Left lung (tissue), 10 donors: ENCODE data around the gene TANC1. TPM values are rescaled to one million over a fixed set of nuclear protein-coding genes. Genes with fewer than 3 reads are reported as not detected.

Experiments
- ATAC-seq: fragments of 200-7000 bp; cut with Tn5 transposase; one replicate; pipeline ENCODE4 v1.9.1; 2020; ENCODE audit warnings: moderate library complexity
- DNase-seq, 4 donors: peaks; one replicate each; pipeline ENCODE4 v3.0.0-alpha.2; 2013 to 2020
- H3K27ac ChIP-seq, 2 donors: fragments of 200-600 bp; sonication (generic) in 1 of 2; one replicate each; pipeline versions ENCODE4 v1.5.0 to v1.8.0; 2020 to 2021
- H3K27me3 ChIP-seq, 2 donors: fragments of 200-600 bp; sonication (generic) in 1 of 2; one replicate each; pipeline versions ENCODE4 v1.5.0 to v1.8.0; 2020 to 2021
- H3K36me3 ChIP-seq, 2 donors: fragments of 200-600 bp; sonication (generic) in 1 of 2; one replicate each; pipeline versions ENCODE4 v1.5.0 to v1.8.0; 2020 to 2021
- H3K4me1 ChIP-seq, 2 donors: fragments of 200-600 bp; one replicate each; pipeline ENCODE4 v1.8.0; 2021
- H3K4me3 ChIP-seq, 2 donors: fragments of 200-600 bp; sonication (generic) in 1 of 2; one replicate each; pipeline versions ENCODE4 v1.5.0 to v1.8.0; 2020 to 2021; ENCODE audit warnings: mild to moderate bottlenecking in 1 of 2
- H3K9me3 ChIP-seq, 2 donors: fragments of 200-600 bp; sonication (generic) in 1 of 2; one replicate each; pipeline versions ENCODE4 v1.5.0 to v1.8.0; 2020 to 2021
- CTCF ChIP-seq, 2 donors: fragments of 200-600 bp; sonication (generic) in 1 of 2; IDR thresholded peaks; one replicate each; pipeline versions ENCODE4 v1.5.0 to v1.8.0; 2021; ENCODE audit warnings: antibody characterized with exemption in 2 of 2
- intact Hi-C, 2 donors: fragments of 100-400 bp; cut with DNase I; formaldehyde crosslinking; loops; one replicate each; pipeline versions ENCODE4 v1.11.2 to v1.14.2; 2022
- polyA plus RNA-seq, 6 donors: library from polyadenylated mRNA; unstranded; fragments of 120-200 nt; gene quantifications; one replicate each; pipeline ENCODE4 v1.2.1, GENCODE V29; 2013; ENCODE audit not compliant: insufficient read length in 6 of 6
- total RNA-seq, 2 donors: library from RNA; stranded (reverse); fragmentation: NEBNext Ultra II Directional; extraction: Animal tissue kit (Norgen Biotek cat#: 25700); gene quantifications; one replicate each; pipeline ENCODE4 v1.2.1, GENCODE V29; 2021
- donor health status: DM: no; HTN: yes; CAD: no.
- donor health status: DM: no; HTN: no; CAD: no.

The TANC1 gene
- total and polyA plus RNA-seq, 8 donors = 40.1 to 76.6 (median 53.3) TPM

DNA sequence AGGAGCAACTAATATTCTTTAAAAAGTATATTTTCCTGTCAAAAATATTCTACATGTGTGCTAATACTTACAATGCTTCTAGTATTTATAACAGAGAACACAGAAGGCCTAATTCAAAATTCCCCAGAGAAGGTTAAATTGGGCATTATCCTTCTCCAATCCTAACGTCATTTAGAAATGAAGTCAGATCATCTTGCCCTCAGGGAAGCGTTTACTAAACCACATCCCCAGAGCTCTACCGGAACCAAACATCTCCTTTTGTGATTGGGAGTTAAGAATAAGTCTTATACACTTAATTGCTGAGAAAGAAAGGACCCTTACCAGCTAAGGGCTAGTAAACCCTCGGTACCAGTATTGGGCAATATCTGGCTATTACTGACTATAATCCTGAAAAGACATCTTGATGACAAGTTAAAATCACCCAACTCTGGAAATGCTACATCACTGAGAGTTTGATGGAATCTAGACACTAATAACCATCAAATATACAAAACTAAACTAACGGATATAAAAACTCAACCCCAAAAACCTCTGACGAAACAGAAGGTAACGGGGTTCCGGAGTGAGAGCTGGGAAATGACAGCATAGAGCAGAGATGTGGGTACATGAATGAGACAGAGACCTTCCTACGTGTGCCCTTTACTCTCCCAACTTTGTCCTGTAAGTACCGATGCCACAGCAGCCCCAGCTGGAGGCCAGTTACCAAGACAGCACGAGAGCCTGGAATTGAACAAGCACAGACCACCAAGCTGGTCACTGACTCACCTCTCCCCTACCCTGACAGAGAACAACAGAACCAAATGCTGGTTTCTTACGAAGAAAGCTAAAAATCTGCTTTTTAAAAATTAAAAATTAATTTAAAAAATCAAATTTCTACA lies 283.1 kb downstream of the TANC1 start:
- Histone ChIP-seq H3K4me1 (peaks cover 8 to 23% of the 10 kb centered on the region in 2 donors), H3K27ac (no peak overlapping the region), H3K4me3 (no peak overlapping the region), H3K27me3 (no peaks in the 10 kb centered on the region), H3K9me3 (peaks cover 0 to 3% of the 10 kb centered on the region in 2 donors), H3K36me3 (peaks cover 0 to 13% of the 10 kb centered on the region in 2 donors)
- DNase-seq = no peak
- TF ChIP-seq CTCF (IDR thresholded peaks at IDR 0.05) = no peak
- no peak for ATAC-seq
- intact Hi-C loops = no loop called here

DNA sequence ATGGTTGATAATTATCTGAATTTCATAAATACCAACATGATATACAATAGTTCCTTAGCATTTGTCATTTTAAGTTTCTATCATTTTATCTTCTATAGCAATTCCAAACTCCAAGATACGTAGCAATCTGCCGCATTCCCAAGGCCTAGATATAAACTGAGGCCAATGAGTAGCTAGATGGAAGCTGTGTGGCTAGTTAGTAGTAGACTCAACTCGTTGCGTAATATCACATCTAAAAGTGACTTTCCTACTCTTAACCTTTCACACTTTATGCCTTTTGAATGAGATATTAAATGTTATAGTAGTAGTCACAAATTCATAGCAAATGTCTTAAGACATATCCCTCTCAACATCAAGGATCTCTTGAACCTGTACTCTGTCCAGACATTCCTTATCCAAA lies 284.5 kb downstream of the TANC1 start:
- intact Hi-C loops = no loop called here
- H3K27ac ChIP-seq = no peak overlapping the region

GRCh38 chr2:159256159-159256558 lies 287.7 kb downstream of the TANC1 start:
- no peak for TF ChIP-seq CTCF (IDR thresholded peaks at IDR 0.05)
- Histone ChIP-seq H3K9me3 (no peaks in the 10 kb centered on the region), H3K36me3 (peaks cover 0 to 15% of the 10 kb centered on the region in 2 donors), H3K27ac (no peak overlapping the region), H3K4me3 (no peak overlapping the region), H3K27me3 (no peaks in the 10 kb centered on the region), H3K4me1 (no peaks in the 10 kb centered on the region)
- DNase-seq = peak in 1 of 4 donors; percentile 14
- intact Hi-C loops = no loop called here
- no peak for ATAC-seq

More for the DNA sequence above, 284.5 kb downstream of the TANC1 start:
- Histone ChIP-seq H3K4me1 (peaks cover 8 to 23% of the 10 kb centered on the region in 2 donors), H3K36me3 (peaks cover 0 to 15% of the 10 kb centered on the region in 2 donors), H3K27me3 (no peaks in the 10 kb centered on the region), H3K4me3 (no peak overlapping the region), H3K9me3 (no peaks in the 10 kb centered on the region)
- no peak for TF ChIP-seq CTCF (IDR thresholded peaks at IDR 0.05)
- ATAC-seq (no peak), DNase-seq (no peak)

- Histone ChIP-seq H3K27me3 (no peaks in the 10 kb centered on the region), H3K27ac (no peak overlapping the region), H3K4me1 (no peaks in the 10 kb centered on the region), H3K9me3 (no peaks in the 10 kb centered on the region), H3K4me3 (no peak overlapping the region), H3K36me3 (peaks cover 0 to 5% of the 10 kb centered on the region in 2 donors)
- ATAC-seq = no peak
- intact Hi-C loops = no loop called here
- TF ChIP-seq CTCF (IDR thresholded peaks at IDR 0.05) = no peak
- DNase-seq = no peak
Measured at GRCh38 chr2:159262226-159262625, 293.8 kb downstream of the TANC1 start.

DNA sequence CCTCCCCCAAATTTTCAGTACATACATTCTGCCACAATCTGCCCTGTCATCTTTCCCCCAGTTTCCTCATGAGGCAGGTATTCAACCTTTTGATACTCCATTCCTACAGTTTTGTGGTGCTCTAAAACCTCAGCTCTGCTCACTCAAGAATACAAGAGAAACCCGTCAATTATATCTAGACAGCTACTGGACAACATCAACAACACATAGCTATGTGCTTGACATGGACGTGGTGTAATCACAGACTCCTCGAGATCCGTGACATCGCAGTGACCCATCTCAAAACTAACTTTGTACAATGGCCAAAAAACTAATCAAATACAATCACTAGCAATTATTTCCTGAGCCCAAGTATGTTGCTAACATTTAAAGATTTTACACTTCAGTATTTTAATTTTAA lies 294.5 kb downstream of the TANC1 start:
- TF ChIP-seq CTCF (IDR thresholded peaks at IDR 0.05) = no peak
- no peaks in the 10 kb centered on the region for H3K4me1 ChIP-seq
- no peak overlapping the region for H3K4me3 ChIP-seq
- H3K27me3 ChIP-seq = no peaks in the 10 kb centered on the region
- DNase-seq (no peak), ATAC-seq (no peak)
- intact Hi-C loops = no loop called here
- no peak overlapping the region for H3K27ac ChIP-seq
- H3K36me3 ChIP-seq = no peaks in the 10 kb centered on the region
- H3K9me3 ChIP-seq = no peaks in the 10 kb centered on the region
